K562 (cell line): ENCODE data around the gene LCE1D.

ENCODE experiments used
- GTF2F1 ChIP-seq: IDR thresholded peaks from 2 replicates; pipeline ENCODE4 v1.6.1; 2011; ENCODE audit warnings: low read depth, low read length, improper control_type of control experiment
- KLF16 ChIP-seq: IDR thresholded peaks from 2 replicates; pipeline ENCODE4 v1.6.1; 2016; ENCODE audit warnings: antibody characterized with exemption

DNA sequence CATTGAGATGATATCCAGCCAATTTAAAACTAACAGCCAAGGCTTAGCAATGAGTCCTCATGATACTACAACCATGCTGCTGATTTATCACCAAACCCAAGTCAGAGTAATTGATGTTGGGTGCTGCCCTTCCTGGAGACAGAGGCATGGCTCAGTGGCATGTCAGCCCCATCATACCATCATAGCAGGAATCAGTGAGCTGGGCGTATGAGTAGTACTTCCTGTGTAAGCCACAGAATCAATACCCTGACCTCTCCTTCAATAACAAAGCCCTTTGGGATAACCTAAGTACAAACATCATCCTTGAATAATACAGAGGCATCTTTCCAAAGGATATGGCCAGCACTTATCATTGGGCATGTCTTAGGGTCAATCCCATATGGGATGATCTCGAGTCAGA is 13.4 kb upstream of the LCE1D start:
- TF ChIP-seq GTF2F1 (no peak), KLF16 (no peak)
